ENCODE measurements around the gene ATP6V0E1.

Gene ATP6V0E1

GRCh38 chr5:172999372-172999973 lies 15.9 kb downstream of the ATP6V0E1 start:
- H3K4me3 ChIP-seq (replicated peaks in 1 of 2; ENCODE audit: low read depth in 2 of 2, low read length in 2 of 2) = no peak overlapping the region
- no peak for TF ChIP-seq CTCF (IDR thresholded peaks at IDR 0.05; ENCODE audit: low read depth, low read length)
- no peak for DNase-seq (ENCODE audit: low read depth in 2 of 2)

GRCh38 chr5:172999974-173000373 lies 16.4 kb downstream of the ATP6V0E1 start:
- TF ChIP-seq CTCF (IDR thresholded peaks at IDR 0.05; ENCODE audit: low read depth, low read length) = no peak
- DNase-seq (ENCODE audit: low read depth in 2 of 2) = no peak
- H3K4me3 ChIP-seq (replicated peaks in 1 of 2; ENCODE audit: low read depth in 2 of 2, low read length in 2 of 2) = no peak overlapping the region

- H3K4me3 ChIP-seq (replicated peaks in 1 of 2; ENCODE audit: low read depth in 2 of 2, low read length in 2 of 2) = no peak overlapping the region
- no peak for TF ChIP-seq CTCF (IDR thresholded peaks at IDR 0.05; ENCODE audit: low read depth, low read length)
- DNase-seq (ENCODE audit: low read depth in 2 of 2) = no peak
Observed at GRCh38 chr5:173001229-173001841, 17.8 kb downstream of the ATP6V0E1 start.

- no peak overlapping the region for H3K4me3 ChIP-seq (replicated peaks in 1 of 2; ENCODE audit: low read depth in 2 of 2, low read length in 2 of 2)
- no peak for TF ChIP-seq CTCF (IDR thresholded peaks at IDR 0.05; ENCODE audit: low read depth, low read length)
- DNase-seq (ENCODE audit: low read depth in 2 of 2) = no peak
Observed at GRCh38 chr5:173003360-173003759, 19.8 kb downstream of the ATP6V0E1 start.

GRCh38 chr5:173004013-173004412 lies 20.4 kb downstream of the ATP6V0E1 start:
- TF ChIP-seq CTCF (IDR thresholded peaks at IDR 0.05; ENCODE audit: low read depth, low read length) = no peak
- no peak for DNase-seq (ENCODE audit: low read depth in 2 of 2)
- no peak overlapping the region for H3K4me3 ChIP-seq (replicated peaks in 1 of 2; ENCODE audit: low read depth in 2 of 2, low read length in 2 of 2)

GRCh38 chr5:173004447-173004846 lies 20.9 kb downstream of the ATP6V0E1 start:
- no peak for TF ChIP-seq CTCF (IDR thresholded peaks at IDR 0.05; ENCODE audit: low read depth, low read length)
- H3K4me3 ChIP-seq (replicated peaks in 1 of 2; ENCODE audit: low read depth in 2 of 2, low read length in 2 of 2) = no peak overlapping the region
- DNase-seq (ENCODE audit: low read depth in 2 of 2) = no peak

GRCh38 chr5:173010021-173010420 lies 26.4 kb downstream of the ATP6V0E1 start:
- no peak overlapping the region for H3K4me3 ChIP-seq (replicated peaks in 1 of 2; ENCODE audit: low read depth in 2 of 2, low read length in 2 of 2)
- TF ChIP-seq CTCF (IDR thresholded peaks at IDR 0.05; ENCODE audit: low read depth, low read length) = no peak
- no peak for DNase-seq (ENCODE audit: low read depth in 2 of 2)

All from cardiac fibroblast (primary cell).